ENCODE measurements around the gene SNX33. TPM values are rescaled to one million over a fixed set of nuclear protein-coding genes. Genes with fewer than 3 reads are reported as not detected.

SNX33 gene
- total and polyA plus RNA-seq, 2 of the 13 experiments (the other 11 are each of a cell fraction or from before 2014, with no cell fraction given), result 11.0 to 11.6 TPM

DNA sequence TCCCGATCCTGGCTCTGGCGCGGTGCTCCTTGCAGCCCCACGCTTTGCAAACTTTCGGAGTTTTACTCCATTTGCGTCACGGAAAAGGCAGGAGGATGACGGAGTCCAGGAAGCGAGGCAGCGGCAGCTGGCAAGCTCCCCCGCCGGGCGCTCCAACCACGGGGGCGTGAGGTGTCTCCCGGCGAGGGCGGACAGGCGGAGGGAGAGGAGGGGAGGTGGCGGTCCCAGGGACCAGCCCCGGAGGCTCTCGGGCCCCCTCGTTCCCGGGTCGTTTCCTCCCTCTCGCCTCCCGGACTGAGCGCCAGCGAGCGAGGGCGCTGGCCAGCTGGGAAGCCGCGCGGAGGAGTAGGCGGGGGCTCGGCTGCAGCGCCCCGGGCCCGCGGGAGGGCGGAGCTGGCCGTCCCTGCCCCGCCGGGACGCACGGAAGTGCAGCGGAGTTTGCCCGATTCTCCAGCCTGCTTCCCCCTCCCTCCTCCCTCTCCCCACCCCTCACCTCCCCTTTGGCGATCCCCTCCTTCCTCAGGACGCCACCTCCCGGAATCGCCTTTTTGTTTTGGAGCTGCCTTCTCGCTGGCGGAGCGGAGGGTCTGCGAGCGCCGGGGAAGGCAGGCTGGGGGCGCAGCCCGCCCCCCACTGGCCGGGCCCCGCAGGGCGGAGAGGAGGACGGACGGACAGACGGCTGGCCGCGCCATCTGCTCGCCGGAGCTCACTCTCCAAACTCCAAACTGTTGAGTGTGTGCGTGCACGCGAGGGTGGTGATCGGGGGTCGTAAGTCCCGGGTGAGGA, at the start of gene SNX33 (continued):
- TF ChIP-seq, protein P1, sequence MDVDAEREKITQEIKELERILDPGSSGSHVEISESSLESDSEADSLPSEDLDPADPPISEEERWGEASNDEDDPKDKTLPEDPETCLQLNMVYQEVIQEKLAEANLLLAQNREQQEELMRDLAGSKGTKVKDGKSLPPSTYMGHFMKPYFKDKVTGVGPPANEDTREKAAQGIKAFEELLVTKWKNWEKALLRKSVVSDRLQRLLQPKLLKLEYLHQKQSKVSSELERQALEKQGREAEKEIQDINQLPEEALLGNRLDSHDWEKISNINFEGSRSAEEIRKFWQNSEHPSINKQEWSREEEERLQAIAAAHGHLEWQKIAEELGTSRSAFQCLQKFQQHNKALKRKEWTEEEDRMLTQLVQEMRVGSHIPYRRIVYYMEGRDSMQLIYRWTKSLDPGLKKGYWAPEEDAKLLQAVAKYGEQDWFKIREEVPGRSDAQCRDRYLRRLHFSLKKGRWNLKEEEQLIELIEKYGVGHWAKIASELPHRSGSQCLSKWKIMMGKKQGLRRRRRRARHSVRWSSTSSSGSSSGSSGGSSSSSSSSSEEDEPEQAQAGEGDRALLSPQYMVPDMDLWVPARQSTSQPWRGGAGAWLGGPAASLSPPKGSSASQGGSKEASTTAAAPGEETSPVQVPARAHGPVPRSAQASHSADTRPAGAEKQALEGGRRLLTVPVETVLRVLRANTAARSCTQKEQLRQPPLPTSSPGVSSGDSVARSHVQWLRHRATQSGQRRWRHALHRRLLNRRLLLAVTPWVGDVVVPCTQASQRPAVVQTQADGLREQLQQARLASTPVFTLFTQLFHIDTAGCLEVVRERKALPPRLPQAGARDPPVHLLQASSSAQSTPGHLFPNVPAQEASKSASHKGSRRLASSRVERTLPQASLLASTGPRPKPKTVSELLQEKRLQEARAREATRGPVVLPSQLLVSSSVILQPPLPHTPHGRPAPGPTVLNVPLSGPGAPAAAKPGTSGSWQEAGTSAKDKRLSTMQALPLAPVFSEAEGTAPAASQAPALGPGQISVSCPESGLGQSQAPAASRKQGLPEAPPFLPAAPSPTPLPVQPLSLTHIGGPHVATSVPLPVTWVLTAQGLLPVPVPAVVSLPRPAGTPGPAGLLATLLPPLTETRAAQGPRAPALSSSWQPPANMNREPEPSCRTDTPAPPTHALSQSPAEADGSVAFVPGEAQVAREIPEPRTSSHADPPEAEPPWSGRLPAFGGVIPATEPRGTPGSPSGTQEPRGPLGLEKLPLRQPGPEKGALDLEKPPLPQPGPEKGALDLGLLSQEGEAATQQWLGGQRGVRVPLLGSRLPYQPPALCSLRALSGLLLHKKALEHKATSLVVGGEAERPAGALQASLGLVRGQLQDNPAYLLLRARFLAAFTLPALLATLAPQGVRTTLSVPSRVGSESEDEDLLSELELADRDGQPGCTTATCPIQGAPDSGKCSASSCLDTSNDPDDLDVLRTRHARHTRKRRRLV (CRISPR knock-in tag; IDR thresholded peaks at IDR 0.05), result no peak
- TF ChIP-seq, protein P2, sequence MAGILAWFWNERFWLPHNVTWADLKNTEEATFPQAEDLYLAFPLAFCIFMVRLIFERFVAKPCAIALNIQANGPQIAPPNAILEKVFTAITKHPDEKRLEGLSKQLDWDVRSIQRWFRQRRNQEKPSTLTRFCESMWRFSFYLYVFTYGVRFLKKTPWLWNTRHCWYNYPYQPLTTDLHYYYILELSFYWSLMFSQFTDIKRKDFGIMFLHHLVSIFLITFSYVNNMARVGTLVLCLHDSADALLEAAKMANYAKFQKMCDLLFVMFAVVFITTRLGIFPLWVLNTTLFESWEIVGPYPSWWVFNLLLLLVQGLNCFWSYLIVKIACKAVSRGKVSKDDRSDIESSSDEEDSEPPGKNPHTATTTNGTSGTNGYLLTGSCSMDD (CRISPR knock-in tag; IDR thresholded peaks at IDR 0.05), result no peak
- TF ChIP-seq NFIC (IDR thresholded peaks at IDR 0.05; ENCODE audit: low read length) (no peak), ZSCAN25 (CRISPR knock-in tag; IDR thresholded peaks at IDR 0.05) (no peak), HES4 (CRISPR knock-in tag; IDR thresholded peaks at IDR 0.05; ENCODE audit: borderline replicate concordance) (no peak), HDAC1 (CRISPR knock-in tag; IDR thresholded peaks at IDR 0.05) (peak; percentile 84), U2AF1 (optimal IDR thresholded peaks at IDR 0.05; ENCODE audit: low read depth, low read length) (peak; percentile 26), XRCC5 (optimal IDR thresholded peaks at IDR 0.05; ENCODE audit: low read length) (no peak)
- TF ChIP-seq, protein P3, sequence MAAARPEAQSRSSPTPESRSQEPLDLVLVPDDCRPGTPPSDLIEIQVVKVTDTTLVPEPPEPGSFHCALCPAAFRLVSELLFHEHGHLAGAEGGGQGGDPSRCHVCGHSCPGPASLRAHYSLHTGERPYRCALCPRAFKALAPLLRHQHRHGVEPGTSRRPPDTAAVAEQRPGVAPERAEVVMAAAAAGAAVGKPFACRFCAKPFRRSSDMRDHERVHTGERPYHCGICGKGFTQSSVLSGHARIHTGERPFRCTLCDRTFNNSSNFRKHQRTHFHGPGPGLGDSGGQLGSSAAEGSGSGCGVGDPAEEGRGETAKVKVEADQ (CRISPR knock-in tag; IDR thresholded peaks at IDR 0.05; ENCODE audit: borderline replicate concordance), result 0 out of 2 replicates have a peak, but pooled peaks have one; percentile 7
- TF ChIP-seq, protein P4, sequence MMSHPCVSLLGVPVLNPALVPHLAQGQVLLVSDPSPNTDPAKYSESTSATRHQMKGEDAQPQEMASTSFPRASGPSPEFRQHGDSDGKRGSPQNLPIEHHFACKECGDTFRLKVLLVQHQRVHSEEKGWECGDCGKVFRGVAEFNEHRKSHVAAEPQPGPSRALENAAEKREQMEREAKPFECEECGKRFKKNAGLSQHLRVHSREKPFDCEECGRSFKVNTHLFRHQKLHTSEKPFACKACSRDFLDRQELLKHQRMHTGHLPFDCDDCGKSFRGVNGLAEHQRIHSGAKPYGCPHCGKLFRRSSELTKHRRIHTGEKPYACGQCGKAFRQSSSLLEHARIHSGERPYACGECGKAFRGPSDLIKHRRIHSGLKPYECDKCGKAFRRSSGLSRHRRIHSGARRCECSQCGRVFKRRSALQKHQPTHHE (CRISPR knock-in tag; IDR thresholded peaks at IDR 0.05; ENCODE audit: borderline replicate concordance), result no peak
- TF ChIP-seq, protein P5, sequence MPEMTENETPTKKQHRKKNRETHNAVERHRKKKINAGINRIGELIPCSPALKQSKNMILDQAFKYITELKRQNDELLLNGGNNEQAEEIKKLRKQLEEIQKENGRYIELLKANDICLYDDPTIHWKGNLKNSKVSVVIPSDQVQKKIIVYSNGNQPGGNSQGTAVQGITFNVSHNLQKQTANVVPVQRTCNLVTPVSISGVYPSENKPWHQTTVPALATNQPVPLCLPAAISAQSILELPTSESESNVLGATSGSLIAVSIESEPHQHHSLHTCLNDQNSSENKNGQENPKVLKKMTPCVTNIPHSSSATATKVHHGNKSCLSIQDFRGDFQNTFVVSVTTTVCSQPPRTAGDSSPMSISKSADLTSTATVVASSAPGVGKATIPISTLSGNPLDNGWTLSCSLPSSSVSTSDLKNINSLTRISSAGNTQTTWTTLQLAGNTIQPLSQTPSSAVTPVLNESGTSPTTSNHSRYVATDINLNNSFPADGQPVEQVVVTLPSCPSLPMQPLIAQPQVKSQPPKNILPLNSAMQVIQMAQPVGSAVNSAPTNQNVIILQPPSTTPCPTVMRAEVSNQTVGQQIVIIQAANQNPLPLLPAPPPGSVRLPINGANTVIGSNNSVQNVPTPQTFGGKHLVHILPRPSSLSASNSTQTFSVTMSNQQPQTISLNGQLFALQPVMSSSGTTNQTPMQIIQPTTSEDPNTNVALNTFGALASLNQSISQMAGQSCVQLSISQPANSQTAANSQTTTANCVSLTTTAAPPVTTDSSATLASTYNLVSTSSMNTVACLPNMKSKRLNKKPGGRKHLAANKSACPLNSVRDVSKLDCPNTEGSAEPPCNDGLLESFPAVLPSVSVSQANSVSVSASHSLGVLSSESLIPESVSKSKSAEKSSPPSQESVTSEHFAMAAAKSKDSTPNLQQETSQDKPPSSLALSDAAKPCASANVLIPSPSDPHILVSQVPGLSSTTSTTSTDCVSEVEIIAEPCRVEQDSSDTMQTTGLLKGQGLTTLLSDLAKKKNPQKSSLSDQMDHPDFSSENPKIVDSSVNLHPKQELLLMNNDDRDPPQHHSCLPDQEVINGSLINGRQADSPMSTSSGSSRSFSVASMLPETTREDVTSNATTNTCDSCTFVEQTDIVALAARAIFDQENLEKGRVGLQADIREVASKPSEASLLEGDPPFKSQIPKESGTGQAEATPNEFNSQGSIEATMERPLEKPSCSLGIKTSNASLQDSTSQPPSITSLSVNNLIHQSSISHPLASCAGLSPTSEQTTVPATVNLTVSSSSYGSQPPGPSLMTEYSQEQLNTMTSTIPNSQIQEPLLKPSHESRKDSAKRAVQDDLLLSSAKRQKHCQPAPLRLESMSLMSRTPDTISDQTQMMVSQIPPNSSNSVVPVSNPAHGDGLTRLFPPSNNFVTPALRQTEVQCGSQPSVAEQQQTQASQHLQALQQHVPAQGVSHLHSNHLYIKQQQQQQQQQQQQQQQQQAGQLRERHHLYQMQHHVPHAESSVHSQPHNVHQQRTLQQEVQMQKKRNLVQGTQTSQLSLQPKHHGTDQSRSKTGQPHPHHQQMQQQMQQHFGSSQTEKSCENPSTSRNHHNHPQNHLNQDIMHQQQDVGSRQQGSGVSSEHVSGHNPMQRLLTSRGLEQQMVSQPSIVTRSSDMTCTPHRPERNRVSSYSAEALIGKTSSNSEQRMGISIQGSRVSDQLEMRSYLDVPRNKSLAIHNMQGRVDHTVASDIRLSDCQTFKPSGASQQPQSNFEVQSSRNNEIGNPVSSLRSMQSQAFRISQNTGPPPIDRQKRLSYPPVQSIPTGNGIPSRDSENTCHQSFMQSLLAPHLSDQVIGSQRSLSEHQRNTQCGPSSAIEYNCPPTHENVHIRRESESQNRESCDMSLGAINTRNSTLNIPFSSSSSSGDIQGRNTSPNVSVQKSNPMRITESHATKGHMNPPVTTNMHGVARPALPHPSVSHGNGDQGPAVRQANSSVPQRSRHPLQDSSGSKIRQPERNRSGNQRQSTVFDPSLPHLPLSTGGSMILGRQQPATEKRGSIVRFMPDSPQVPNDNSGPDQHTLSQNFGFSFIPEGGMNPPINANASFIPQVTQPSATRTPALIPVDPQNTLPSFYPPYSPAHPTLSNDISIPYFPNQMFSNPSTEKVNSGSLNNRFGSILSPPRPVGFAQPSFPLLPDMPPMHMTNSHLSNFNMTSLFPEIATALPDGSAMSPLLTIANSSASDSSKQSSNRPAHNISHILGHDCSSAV (CRISPR knock-in tag; IDR thresholded peaks at IDR 0.05; ENCODE audit: borderline replicate concordance), result no peak
